ENCODE results near the gene NOL9. TPM values are rescaled to one million over a fixed set of nuclear protein-coding genes. Genes with fewer than 3 reads are reported as not detected.

The NOL9 gene
- 10 to 100 TPM in 3 of 6 experiments, 1 to 10 TPM in 3; 8.9 to 13.1 (median 10.7) TPM for total RNA-seq
- long read RNA-seq, result 0 reads

- Histone ChIP-seq H3K4me1 (peaks cover 0 to 11% (median 5%) of the 10 kb centered on the region in 4 donors), H3K27me3 (no peaks in the 10 kb centered on the region), H3K27ac (peak within 1 kb of the TSS; percentile 66 to 76 (median 67)), H3K9me3 (no peaks in the 10 kb centered on the region), H3K36me3 (peaks cover 0 to 18% (median 3%) of the 10 kb centered on the region in 4 donors), H3K4me3 (peak within 1 kb of the TSS; percentile 92 to 98 (median 98))
- intact Hi-C loops (cut with DNase I), result no loop called here
- WGBS (ENCODE audit: insufficient coverage, low coverage, low lambda C conversion rate, missing lambda C conversion rate), result 4% methylated on average over 28 of the region's 87 CpGs
- DNase-seq (peak; percentile 94 to 96 (median 94)), ATAC-seq (peak; percentile 98 to 100 (median 100))
- TF ChIP-seq CTCF (IDR thresholded peaks at IDR 0.05) (peak; percentile 95 to 98 (median 96)), POLR2A (IDR thresholded peaks at IDR 0.05) (peak; percentile 63)
Measured at GRCh38 chr1:6554031-6554906, at the start of gene NOL9. Gene NOL9 (minus strand): TSS chr1:6554513. CDS start chr1:6554502, 11 bp downstream.

GRCh38 chr1:6603238-6603914 is 49.1 kb upstream of the NOL9 start:
- Histone ChIP-seq H3K36me3 (peaks cover 0 to 11% (median 3%) of the 10 kb centered on the region in 4 donors), H3K4me3 (peak overlapping the region; percentile 86 to 98 (median 92)), H3K4me1 (peaks cover 0 to 53% (median 18%) of the 10 kb centered on the region in 4 donors), H3K9me3 (no peaks in the 10 kb centered on the region), H3K27me3 (no peaks in the 10 kb centered on the region), H3K27ac (peak overlapping the region; percentile 96 to 98 (median 98))
- WGBS (ENCODE audit: insufficient coverage, low coverage, low lambda C conversion rate, missing lambda C conversion rate), result 0% methylated on average over 33 of the region's 36 CpGs
- DNase-seq (peak in 2 of 3 donors; percentile 49 to 66), ATAC-seq (peak; percentile 3 to 6 (median 6))
- intact Hi-C loops (cut with DNase I), result no loop called here
- TF ChIP-seq POLR2A (IDR thresholded peaks at IDR 0.05) (no peak), CTCF (IDR thresholded peaks at IDR 0.05) (no peak)

- DNase-seq (peak; percentile 91 to 95 (median 93)), ATAC-seq (peak; percentile 57 to 78 (median 64))
- Histone ChIP-seq H3K4me3 (peak within 1 kb of the TSS; percentile 86 to 98 (median 92)), H3K36me3 (peaks cover 0 to 17% (median 5%) of the 10 kb centered on the region in 4 donors), H3K27me3 (no peaks in the 10 kb centered on the region), H3K9me3 (no peaks in the 10 kb centered on the region), H3K4me1 (peaks cover 0 to 59% (median 19%) of the 10 kb centered on the region in 4 donors), H3K27ac (peak within 1 kb of the TSS; percentile 96 to 98 (median 98))
- 0% methylated on average over 20 of the region's 84 CpGs for WGBS (ENCODE audit: insufficient coverage, low coverage, low lambda C conversion rate, missing lambda C conversion rate)
- TF ChIP-seq POLR2A (IDR thresholded peaks at IDR 0.05) (peak; percentile 92), CTCF (IDR thresholded peaks at IDR 0.05) (no peak)
- intact Hi-C loops (cut with DNase I), result no loop called here
Measured at GRCh38 chr1:6602669-6603237, 48.4 kb upstream of the NOL9 start, which contains the start of gene KLHL21. Gene KLHL21 (minus strand): TSS chr1:6602869. CDS start chr1:6602817, 52 bp downstream.

All from right lobe of liver (tissue), 6 donors.